Parathyroid adenoma (tissue), 2 donors: ENCODE measurements around the gene LBX2.
"Not testable (repeated sequence)": the region's sequence is repeated elsewhere in the genome, so short reads cannot be mapped to it uniquely, and the experiment has no call there.

ENCODE experiments used
- H2AFZ ChIP-seq: fragments of 300-600 bp; sonication (generic); one replicate; pipeline ENCODE4 v1.7.0; 2017; ENCODE audit warnings: antibody characterized with exemption, mild to moderate bottlenecking
- H3K27ac ChIP-seq: fragments of 300-600 bp; sonication (generic); one replicate; pipeline ENCODE4 v1.7.0; 2017
- H3K27me3 ChIP-seq: fragments of 300-600 bp; sonication (generic); one replicate; pipeline ENCODE4 v1.7.0; 2017; ENCODE audit warnings: low read length; ENCODE audit not compliant: control insufficient read depth, insufficient read depth
- H3K36me3 ChIP-seq: fragments of 300-600 bp; sonication (generic); one replicate; pipeline ENCODE4 v1.7.0; 2017; ENCODE audit warnings: low read length; ENCODE audit not compliant: control insufficient read depth, insufficient read depth
- H3K4me1 ChIP-seq: fragments of 300-600 bp; sonication (generic); one replicate; pipeline ENCODE4 v1.7.0; 2017; ENCODE audit warnings: control low read depth
- H3K4me2 ChIP-seq: fragments of 300-600 bp; sonication (generic); one replicate; pipeline ENCODE4 v1.7.0; 2017; ENCODE audit warnings: low read length
- H3K4me3 ChIP-seq: fragments of 300-600 bp; sonication (generic); one replicate; pipeline ENCODE4 v1.7.0; 2017; ENCODE audit warnings: low read depth, low read length
- H3K79me2 ChIP-seq: fragments of 300-600 bp; sonication (generic); one replicate; pipeline ENCODE4 v1.7.0; 2017; ENCODE audit warnings: control low read depth
- H3K9ac ChIP-seq: fragments of 300-600 bp; sonication (generic); one replicate; pipeline ENCODE4 v1.7.0; 2017; ENCODE audit warnings: mild to moderate bottlenecking
- H3K9me3 ChIP-seq: fragments of 300-600 bp; sonication (generic); one replicate; pipeline ENCODE4 v1.7.0; 2017; ENCODE audit warnings: low read length; ENCODE audit not compliant: control insufficient read depth
- CTCF ChIP-seq: fragments of 300-600 bp; sonication (generic); IDR thresholded peaks from one replicate; pipeline ENCODE4 v1.7.0; 2017; ENCODE audit warnings: antibody characterized with exemption, mild to moderate bottlenecking
- donor health status: primary hyperparathyroidism.

The LBX2 gene

GRCh38 chr2:74474481-74474880 lies 24.9 kb downstream of the LBX2 start:
- no peak overlapping the region for H3K27ac ChIP-seq
- H3K79me2 ChIP-seq = peaks cover 3% of the 10 kb centered on the region
- H3K9ac ChIP-seq = no peak overlapping the region
- TF ChIP-seq CTCF = no peak
- H3K4me3 ChIP-seq = no peak overlapping the region
- no peaks in the 10 kb centered on the region for H3K9me3 ChIP-seq
- no peaks in the 10 kb centered on the region for H3K36me3 ChIP-seq
- no peaks in the 10 kb centered on the region for H3K27me3 ChIP-seq
- H3K4me1 ChIP-seq = peaks cover 8% of the 10 kb centered on the region
- H2AFZ ChIP-seq = no peak overlapping the region
- no peak overlapping the region for H3K4me2 ChIP-seq

GRCh38 chr2:74472945-74473258 lies 26.5 kb downstream of the LBX2 start:
- Histone ChIP-seq H2AFZ (peak overlapping the region; percentile 94), H3K36me3 (no peaks in the 10 kb centered on the region), H3K4me2 (peak overlapping the region; percentile 82), H3K9me3 (no peaks in the 10 kb centered on the region), H3K27ac (peak overlapping the region; percentile 90), H3K4me1 (peaks cover 8% of the 10 kb centered on the region), H3K9ac (no peak overlapping the region), H3K4me3 (peak overlapping the region; percentile 95), H3K27me3 (no peaks in the 10 kb centered on the region), H3K79me2 (peaks cover 3% of the 10 kb centered on the region)
- TF ChIP-seq CTCF = no peak

GRCh38 chr2:74472086-74472944 lies 27.1 kb downstream of the LBX2 start, which contains the start of gene MRPL53:
Gene MRPL53, minus strand, starts transcription at chr2:74472680. Its CDS starts 20 bp downstream, at chr2:74472660.
- Histone ChIP-seq H3K27ac (peak within 1 kb of the TSS; percentile 90), H3K4me1 (peaks cover 8% of the 10 kb centered on the region)
- TF ChIP-seq CTCF = no peak

GRCh38 chr2:74471332-74472065 lies 27.9 kb downstream of the LBX2 start:
- no peaks in the 10 kb centered on the region for H3K27me3 ChIP-seq
- no peaks in the 10 kb centered on the region for H3K9me3 ChIP-seq
- H3K9ac ChIP-seq = peak overlapping the region; percentile 15
- peaks cover 8% of the 10 kb centered on the region for H3K4me1 ChIP-seq
- H3K4me2 ChIP-seq = peak overlapping the region; percentile 82
- TF ChIP-seq CTCF = no peak
- no peaks in the 10 kb centered on the region for H3K79me2 ChIP-seq
- H3K36me3 ChIP-seq = no peaks in the 10 kb centered on the region
- peak overlapping the region; percentile 94 for H2AFZ ChIP-seq
- H3K4me3 ChIP-seq = peak overlapping the region; percentile 95
- H3K27ac ChIP-seq = peak overlapping the region; percentile 90

More at GRCh38 chr2:74472086-74472944, 27.1 kb downstream of the LBX2 start, which contains the start of gene MRPL53:
- no peaks in the 10 kb centered on the region for H3K79me2 ChIP-seq
- H3K9me3 ChIP-seq = no peaks in the 10 kb centered on the region
- H3K36me3 ChIP-seq = no peaks in the 10 kb centered on the region
- peak within 1 kb of the TSS; percentile 15 for H3K9ac ChIP-seq
- H3K4me2 ChIP-seq = peak within 1 kb of the TSS; percentile 82
- H2AFZ ChIP-seq = peak within 1 kb of the TSS; percentile 94
- H3K27me3 ChIP-seq = no peaks in the 10 kb centered on the region
- peak within 1 kb of the TSS; percentile 95 for H3K4me3 ChIP-seq

GRCh38 chr2:74470742-74471141 lies 28.7 kb downstream of the LBX2 start:
- not testable (repeated sequence) for H3K4me3 ChIP-seq, H3K9ac ChIP-seq, H2AFZ ChIP-seq, H3K4me2 ChIP-seq, H3K4me1 ChIP-seq, H3K9me3 ChIP-seq, H3K36me3 ChIP-seq, H3K27me3 ChIP-seq, H3K79me2 ChIP-seq, H3K27ac ChIP-seq
